Heart left ventricle (tissue), 13 donors: ENCODE data around the gene XAF1.
"Not testable (repeated sequence)": the region's sequence is repeated elsewhere in the genome, so short reads cannot be mapped to it uniquely, and the experiment has no call there.

Experiments used
- POLR2A ChIP-seq, 2 donors: fragments of 450-650 bp; IDR thresholded peaks; one replicate each; pipeline ENCODE4 v1.6.1; 2017; ENCODE audit warnings: antibody characterized with exemption in 2 of 2, mild to moderate bottlenecking in 2 of 2, moderate library complexity in 2 of 2
- TF ChIP-seq, protein P1 (sequence below), 12 donors: fragments of 200-600 bp; sonication (generic) in 4 of 12; IDR thresholded peaks; one replicate each; pipeline versions ENCODE4 v1.5.0 to v1.8.0; 2018 to 2022; ENCODE audit warnings: antibody characterized with exemption in 12 of 12, mild to moderate bottlenecking in 5 of 12
- donor health status: ischemic (EF 13 %, LVEDD 7.1; RV severe dilation, severe dysfunction).
- donor health status: DM: no; HTN: yes; CAD: no.
- donor health status: DM: no; HTN: no; CAD: no.
- donor health status: ischemic (EF 25% LVEDD 6.9; RV normal size, moderate dysfunction).
- donor health status: ischemic (EF 25% LVEDD 5.7; RV mildly dilated, moderate dysfunction).
- donor health status: ischemic (EF 35%, LVEDD 5.7; RV mildly dilated, moderate dysfunction).
- donor health status: nonischemic (EF 11% LVEDD 7.7; RV severe dilation, severe dysfunction).
- donor health status: DM: yes; HTN: yes; CAD: no.
- donor health status: PGD.
- donor health status: ischemic (EF 29% LVEDD 5.4; RV normal size, mild dysfunction).
- donor health status: nonischemic (EF 23%, LVEDD 6.1; RV moderate dilation, normal function).

DNA sequence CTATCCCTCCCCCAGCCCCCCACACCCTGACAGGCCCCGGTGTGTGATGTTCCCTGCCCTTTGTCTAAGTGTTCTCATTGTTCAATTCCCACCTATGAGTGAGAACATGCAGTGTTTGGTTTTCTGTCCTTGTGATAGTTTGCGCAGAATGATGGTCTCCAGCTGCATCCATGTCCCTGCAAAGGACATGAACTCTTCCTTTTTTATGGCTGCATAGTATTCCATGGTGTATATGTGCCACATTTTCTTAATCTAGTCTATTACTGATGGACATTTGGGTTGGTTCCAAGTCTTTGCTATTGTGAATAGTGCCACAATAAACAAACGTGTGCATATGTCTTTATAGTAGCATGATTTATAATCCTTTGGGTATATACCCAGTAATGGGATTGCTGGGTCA is 60.5 kb downstream of the XAF1 start:
- TF ChIP-seq, protein P1, sequence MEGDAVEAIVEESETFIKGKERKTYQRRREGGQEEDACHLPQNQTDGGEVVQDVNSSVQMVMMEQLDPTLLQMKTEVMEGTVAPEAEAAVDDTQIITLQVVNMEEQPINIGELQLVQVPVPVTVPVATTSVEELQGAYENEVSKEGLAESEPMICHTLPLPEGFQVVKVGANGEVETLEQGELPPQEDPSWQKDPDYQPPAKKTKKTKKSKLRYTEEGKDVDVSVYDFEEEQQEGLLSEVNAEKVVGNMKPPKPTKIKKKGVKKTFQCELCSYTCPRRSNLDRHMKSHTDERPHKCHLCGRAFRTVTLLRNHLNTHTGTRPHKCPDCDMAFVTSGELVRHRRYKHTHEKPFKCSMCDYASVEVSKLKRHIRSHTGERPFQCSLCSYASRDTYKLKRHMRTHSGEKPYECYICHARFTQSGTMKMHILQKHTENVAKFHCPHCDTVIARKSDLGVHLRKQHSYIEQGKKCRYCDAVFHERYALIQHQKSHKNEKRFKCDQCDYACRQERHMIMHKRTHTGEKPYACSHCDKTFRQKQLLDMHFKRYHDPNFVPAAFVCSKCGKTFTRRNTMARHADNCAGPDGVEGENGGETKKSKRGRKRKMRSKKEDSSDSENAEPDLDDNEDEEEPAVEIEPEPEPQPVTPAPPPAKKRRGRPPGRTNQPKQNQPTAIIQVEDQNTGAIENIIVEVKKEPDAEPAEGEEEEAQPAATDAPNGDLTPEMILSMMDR (IDR thresholded peaks at IDR 0.05): not testable (repeated sequence)
- not testable (repeated sequence) for TF ChIP-seq POLR2A (IDR thresholded peaks at IDR 0.05)
